HepG2 (cell line): ENCODE data around the gene NEURL1. TPM values are rescaled to one million over a fixed set of nuclear protein-coding genes. Genes with fewer than 3 reads are reported as not detected.

Source experiments
- ATAC-seq: fragments of 200-7000 bp; cut with Tn5 transposase; 3 replicates; pipeline ENCODE4 v1.9.1; 2020; ENCODE audit warnings: mild to moderate bottlenecking, moderate library complexity
- BruUV-seq: library from RNA; stranded (reverse); fragments of 400-500 nt; replicated peaks from 2 replicates; lab custom pipeline; 2021; lab: Mats Ljungman, UMichigan
- CTCF ChIA-PET: fragments of 300-600 bp; formaldehyde crosslinking; extraction: SDS; loops from one replicate; lab custom pipeline; 2021; ENCODE audit warnings: low total read pairs, inconsistent platforms, low intra/inter-chr PET ratio; lab: Yijun Ruan, JAX
- POLR2A ChIA-PET: fragments of 350-600 bp; sonication (Branson Sonifier 250); formaldehyde crosslinking; loops from one replicate; lab custom pipeline; 2020; ENCODE audit warnings: antibody characterized with exemption, inconsistent platforms; lab: Yijun Ruan, JAX
- DNase-seq: peaks from one replicate; pipeline ENCODE4 v3.0.0-alpha.2; 2015; ENCODE audit warnings: low spot score
- FAIRE-seq: peaks from 3 replicates; lab custom pipeline; 2011; peaks lifted over from hg19 to GRCh38; lab: Jason Lieb, UNC
- H2AFZ ChIP-seq: one replicate; pipeline ENCODE4 v1.6.1; 2011; ENCODE audit warnings: low read length, inconsistent platforms
- H3K27ac ChIP-seq: fragments of 300-600 bp; 3 replicates; pipeline ENCODE4 v1.8.0; 2011; ENCODE audit warnings: mixed run types, mild to moderate bottlenecking, mixed read lengths, low read length, inconsistent platforms; ENCODE audit not compliant: insufficient read depth; ENCODE audit errors: extremely low read length
- H3K27me3 ChIP-seq, 2 experiments: fragments of 200-600 bp in 1 of 2; 2 replicates in 1 of 2; 3 replicates in 1 of 2; pipeline versions ENCODE4 v1.6.0 to v1.8.0; 2011; ENCODE audit warnings: low read length in 2 of 2, mild to moderate bottlenecking in 2 of 2, moderate library complexity in 2 of 2, inconsistent platforms in 1 of 2; ENCODE audit not compliant: insufficient read depth in 2 of 2, control insufficient read depth in 1 of 2
- H3K36me3 ChIP-seq, 2 experiments: fragments of 200-600 bp in 1 of 2; replicated peaks in 1 of 2; 2 replicates in 1 of 2; 3 replicates in 1 of 2; pipeline versions ENCODE4 v1.5.1 to v1.8.0; 2011; ENCODE audit warnings: low read length in 2 of 2, inconsistent platforms in 1 of 2; ENCODE audit not compliant: insufficient read depth in 2 of 2, control insufficient read depth in 1 of 2
- H3K4me1 ChIP-seq: 2 replicates; pipeline ENCODE4 v1.5.1; 2012; ENCODE audit warnings: low read length, inconsistent platforms; ENCODE audit not compliant: insufficient read depth
- H3K4me2 ChIP-seq: 2 replicates; pipeline ENCODE4 v1.6.0; 2011; ENCODE audit warnings: low read depth, low read length, inconsistent platforms
- H3K4me3 ChIP-seq, 3 experiments: fragments of 200-600 bp in 1 of 3; sonication (generic), shearing (Covaris generic) in 1 of 3; replicated peaks in 1 of 3; 2 replicates each; pipeline ENCODE4 v1.5.1; 2011 to 2016; ENCODE audit warnings: low read length in 3 of 3, inconsistent platforms in 2 of 3, low read depth in 2 of 3, mild to moderate bottlenecking in 2 of 3, control low read depth in 1 of 3, mixed read lengths in 1 of 3; ENCODE audit not compliant: insufficient read depth in 1 of 3
- H3K79me2 ChIP-seq: one replicate; pipeline ENCODE4 v1.6.1; 2011; ENCODE audit warnings: low read length, inconsistent platforms; ENCODE audit not compliant: insufficient read depth
- H3K9ac ChIP-seq: 2 replicates; pipeline ENCODE4 v1.6.0; 2011; ENCODE audit warnings: mild to moderate bottlenecking, low read depth, low read length, inconsistent platforms; ENCODE audit not compliant: insufficient read depth
- H3K9me3 ChIP-seq: 2 replicates; pipeline ENCODE4 v1.5.1; 2012; ENCODE audit warnings: mild to moderate bottlenecking, low read length
- H4K20me1 ChIP-seq: 2 replicates; pipeline ENCODE4 v1.6.0; 2011; ENCODE audit warnings: inconsistent platforms, mild to moderate bottlenecking, low read length, moderate library complexity; ENCODE audit not compliant: insufficient read depth
- GTF2F1 ChIP-seq: fragments of 150-350 bp; IDR thresholded peaks from 2 replicates; pipeline ENCODE4 v1.6.1; 2014; ENCODE audit warnings: low read length
- KDM3A ChIP-seq: IDR thresholded peaks from 2 replicates; pipeline ENCODE4 v1.6.1; 2018; ENCODE audit warnings: low read depth, missing compliant biosample characterization
- PRPF4 ChIP-seq: fragments of 200-400 bp; formaldehyde crosslinking; IDR thresholded peaks from 2 replicates; pipeline ENCODE4 v1.6.1; 2016; ENCODE audit warnings: low read length, low read depth; ENCODE audit not compliant: poor library complexity, severe bottlenecking
- SAFB2 ChIP-seq: sonication (generic); formaldehyde crosslinking; IDR thresholded peaks from 2 replicates; pipeline ENCODE4 v1.5.1; 2020; ENCODE audit warnings: missing genetic modification reagents, low read depth, mild to moderate bottlenecking, borderline replicate concordance
- SETDB1 ChIP-seq: sonication (generic); formaldehyde crosslinking; IDR thresholded peaks from 2 replicates; pipeline ENCODE4 v1.5.1; 2020; ENCODE audit warnings: missing genetic modification reagents, mild to moderate bottlenecking, borderline replicate concordance
- SMC3 ChIP-seq: IDR thresholded peaks from 2 replicates; pipeline ENCODE4 v1.6.1; 2011; ENCODE audit warnings: low read length, improper control_type of control experiment
- ZNF761 ChIP-seq: sonication (generic); formaldehyde crosslinking; conservative IDR thresholded peaks from 2 replicates; pipeline ENCODE4 v1.4.0; 2020; ENCODE audit warnings: mild to moderate bottlenecking, missing genetic modification reagents
- WGBS: methylation state at CpG from one replicate; pipeline ENCODE4 v1.1.6; 2017; ENCODE audit warnings: low lambda C conversion rate; 5-methylcytosine and 5-hydroxymethylcytosine counted together
- in situ Hi-C: cut with HindIII; loops from 2 replicates; pipeline ENCODE4 v1.10.0; 2017; ENCODE audit warnings: low pct_unique_long_range_greater_than_20kb; ENCODE audit not compliant: extremely low pct_ligation_motif_present
- intact Hi-C: fragments of 100-400 bp; cut with micrococcal nuclease; formaldehyde crosslinking; loops from one replicate; pipeline ENCODE4 v1.10.0; 2022; ENCODE audit not compliant: unreplicated experiment
- polyA plus RNA-seq, 8 experiments: library from polyadenylated mRNA; depleted of rRNA in 3 of 8; stranded (reverse) in 7 of 8; unstranded in 1 of 8; fragments of >200 nt; fragmentation: Illumina TruSeq in 4 of 8; extraction: Trizol in 4 of 8; gene quantifications; 2 replicates each; pipeline versions ENCODE4 v1.2.1 to v1.2.3, GENCODE V29; 2011 to 2016; ENCODE audit warnings: low read depth in 4 of 8, missing spikeins in 1 of 8, mixed read lengths in 1 of 8; ENCODE audit not compliant: insufficient read depth in 1 of 8
- total RNA-seq, 5 experiments: library from RNA; depleted of rRNA; stranded (reverse); fragments of >200 nt; fragmentation: Illumina TruSeq; extraction: Trizol; gene quantifications; 2 replicates each; pipeline ENCODE4 v1.2.3, GENCODE V29; 2016; ENCODE audit warnings: low read depth in 1 of 5
- TF ChIP-seq, protein P1 (sequence below): sonication (generic); formaldehyde crosslinking; IDR thresholded peaks from 2 replicates; pipeline ENCODE4 v1.5.0; 2020; ENCODE audit warnings: missing genetic modification reagents
- TF ChIP-seq, protein P2 (sequence below): sonication (generic); formaldehyde crosslinking; IDR thresholded peaks from 2 replicates; pipeline ENCODE4 v1.4.0; 2020; ENCODE audit warnings: missing genetic modification reagents, borderline replicate concordance
- TF ChIP-seq, protein P3 (sequence below): sonication (generic); formaldehyde crosslinking; IDR thresholded peaks from 2 replicates; pipeline ENCODE4 v1.5.1; 2020; ENCODE audit warnings: mild to moderate bottlenecking, missing genetic modification reagents, borderline replicate concordance
- TF ChIP-seq, protein P4 (sequence below): sonication (generic); formaldehyde crosslinking; IDR thresholded peaks from 2 replicates; pipeline ENCODE4 v1.4.0; 2020; ENCODE audit warnings: missing genetic modification reagents, borderline replicate concordance
- TF ChIP-seq, protein P5 (sequence below): IDR thresholded peaks from 2 replicates; pipeline ENCODE4 v1.6.1; 2018; ENCODE audit warnings: missing genetic modification reagents

The NEURL1 gene
- total and polyA plus RNA-seq, 2 of the 13 experiments (the other 11 are each of a cell fraction or from before 2014, with no cell fraction given): not detected

DNA sequence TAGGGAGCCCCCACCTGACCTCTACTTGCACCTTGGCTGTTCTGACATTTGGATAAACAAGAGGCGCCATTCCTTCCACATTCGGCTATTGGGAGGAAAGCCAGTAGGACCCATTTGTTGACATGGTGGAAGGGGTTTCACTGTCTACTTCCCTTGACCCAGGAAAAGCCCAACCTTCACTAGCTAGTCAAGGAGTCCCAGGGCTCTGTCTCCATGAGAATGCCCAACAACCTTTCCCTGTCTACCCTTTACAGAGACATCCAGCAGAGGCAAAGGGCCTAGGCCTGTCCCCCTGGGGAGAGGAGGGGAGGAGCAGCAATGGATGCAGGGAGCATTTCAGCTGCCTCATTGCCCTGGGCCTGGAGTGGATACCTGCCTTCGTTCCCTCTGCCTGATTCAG lies 136.1 kb downstream of the NEURL1 start (continued):
- TF ChIP-seq SETDB1 (CRISPR knock-in tag): no peak
- TF ChIP-seq, protein P1, sequence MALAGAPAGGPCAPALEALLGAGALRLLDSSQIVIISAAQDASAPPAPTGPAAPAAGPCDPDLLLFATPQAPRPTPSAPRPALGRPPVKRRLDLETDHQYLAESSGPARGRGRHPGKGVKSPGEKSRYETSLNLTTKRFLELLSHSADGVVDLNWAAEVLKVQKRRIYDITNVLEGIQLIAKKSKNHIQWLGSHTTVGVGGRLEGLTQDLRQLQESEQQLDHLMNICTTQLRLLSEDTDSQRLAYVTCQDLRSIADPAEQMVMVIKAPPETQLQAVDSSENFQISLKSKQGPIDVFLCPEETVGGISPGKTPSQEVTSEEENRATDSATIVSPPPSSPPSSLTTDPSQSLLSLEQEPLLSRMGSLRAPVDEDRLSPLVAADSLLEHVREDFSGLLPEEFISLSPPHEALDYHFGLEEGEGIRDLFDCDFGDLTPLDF (CRISPR knock-in tag): no peak
- no peak for TF ChIP-seq SAFB2 (CRISPR knock-in tag)
- TF ChIP-seq, protein P2, sequence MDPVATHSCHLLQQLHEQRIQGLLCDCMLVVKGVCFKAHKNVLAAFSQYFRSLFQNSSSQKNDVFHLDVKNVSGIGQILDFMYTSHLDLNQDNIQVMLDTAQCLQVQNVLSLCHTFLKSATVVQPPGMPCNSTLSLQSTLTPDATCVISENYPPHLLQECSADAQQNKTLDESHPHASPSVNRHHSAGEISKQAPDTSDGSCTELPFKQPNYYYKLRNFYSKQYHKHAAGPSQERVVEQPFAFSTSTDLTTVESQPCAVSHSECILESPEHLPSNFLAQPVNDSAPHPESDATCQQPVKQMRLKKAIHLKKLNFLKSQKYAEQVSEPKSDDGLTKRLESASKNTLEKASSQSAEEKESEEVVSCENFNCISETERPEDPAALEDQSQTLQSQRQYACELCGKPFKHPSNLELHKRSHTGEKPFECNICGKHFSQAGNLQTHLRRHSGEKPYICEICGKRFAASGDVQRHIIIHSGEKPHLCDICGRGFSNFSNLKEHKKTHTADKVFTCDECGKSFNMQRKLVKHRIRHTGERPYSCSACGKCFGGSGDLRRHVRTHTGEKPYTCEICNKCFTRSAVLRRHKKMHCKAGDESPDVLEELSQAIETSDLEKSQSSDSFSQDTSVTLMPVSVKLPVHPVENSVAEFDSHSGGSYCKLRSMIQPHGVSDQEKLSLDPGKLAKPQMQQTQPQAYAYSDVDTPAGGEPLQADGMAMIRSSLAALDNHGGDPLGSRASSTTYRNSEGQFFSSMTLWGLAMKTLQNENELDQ (CRISPR knock-in tag): no peak
- no peak for TF ChIP-seq SMC3
- TF ChIP-seq GTF2F1: no peak
- TF ChIP-seq, all 625 proteins: peak for 0

DNA sequence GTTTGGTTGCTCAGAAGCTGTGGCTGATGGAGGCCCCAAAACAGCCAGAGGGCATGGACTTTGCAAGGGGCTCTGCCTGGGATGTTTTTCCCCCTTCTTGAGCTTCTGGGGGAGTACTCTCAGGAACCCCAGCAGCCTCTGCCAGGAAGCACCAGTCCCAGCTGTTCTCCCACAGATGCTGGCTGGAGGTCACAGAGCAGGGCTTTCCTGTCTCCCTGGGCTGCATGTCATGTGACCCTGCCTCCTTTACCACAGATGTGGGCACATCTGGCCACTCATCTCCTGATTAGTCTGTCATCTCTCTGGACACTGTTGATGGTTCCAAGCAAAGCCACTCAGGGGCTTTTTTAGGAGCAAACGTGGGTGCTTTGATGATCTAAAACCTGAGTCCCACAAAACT lies 136.7 kb downstream of the NEURL1 start:
- H3K27ac ChIP-seq: no peak overlapping the region
- no peaks in the 10 kb centered on the region for H3K79me2 ChIP-seq
- intact Hi-C loops (no loop called here), in situ Hi-C loops (no loop called here)
- no peak overlapping the region for H3K4me3 ChIP-seq
- no peak overlapping the region for H3K9ac ChIP-seq
- CTCF ChIA-PET: no interaction called here
- no peak overlapping the region for H3K4me2 ChIP-seq
- DNase-seq: no peak
- no peaks in the 10 kb centered on the region for H3K9me3 ChIP-seq
- FAIRE-seq: no peak
- WGBS: 92% methylated on average over 1 of the region's 1 CpG
- no peak overlapping the region for H2AFZ ChIP-seq
- peaks cover 7% of the 10 kb centered on the region; the same call in 1 of the 2 replicates for H4K20me1 ChIP-seq
- H3K36me3 ChIP-seq: peaks cover 35 to 77% of the 10 kb centered on the region in 2 experiments
- no peak for ATAC-seq
- H3K27me3 ChIP-seq: no peaks in the 10 kb centered on the region
- BruUV-seq: no TSS peak
- H3K4me1 ChIP-seq: no peaks in the 10 kb centered on the region
- POLR2A ChIA-PET: no interaction called here
- TF ChIP-seq, protein P3, sequence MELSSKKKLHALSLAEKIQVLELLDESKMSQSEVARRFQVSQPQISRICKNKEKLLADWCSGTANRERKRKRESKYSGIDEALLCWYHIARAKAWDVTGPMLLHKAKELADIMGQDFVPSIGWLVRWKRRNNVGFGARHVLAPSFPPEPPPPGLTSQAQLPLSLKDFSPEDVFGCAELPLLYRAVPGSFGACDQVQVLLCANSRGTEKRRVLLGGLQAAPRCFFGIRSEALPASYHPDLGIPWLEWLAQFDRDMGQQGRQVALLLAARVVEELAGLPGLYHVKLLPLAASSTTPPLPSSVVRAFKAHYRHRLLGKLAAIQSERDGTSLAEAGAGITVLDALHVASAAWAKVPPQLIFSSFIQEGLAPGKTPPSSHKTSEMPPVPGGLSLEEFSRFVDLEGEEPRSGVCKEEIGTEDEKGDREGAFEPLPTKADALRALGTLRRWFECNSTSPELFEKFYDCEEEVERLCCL: no peak
- TF ChIP-seq KDM3A (CRISPR knock-in tag) (no peak), ZNF761 (CRISPR knock-in tag) (no peak), PRPF4 (no peak)
- TF ChIP-seq, protein P4, sequence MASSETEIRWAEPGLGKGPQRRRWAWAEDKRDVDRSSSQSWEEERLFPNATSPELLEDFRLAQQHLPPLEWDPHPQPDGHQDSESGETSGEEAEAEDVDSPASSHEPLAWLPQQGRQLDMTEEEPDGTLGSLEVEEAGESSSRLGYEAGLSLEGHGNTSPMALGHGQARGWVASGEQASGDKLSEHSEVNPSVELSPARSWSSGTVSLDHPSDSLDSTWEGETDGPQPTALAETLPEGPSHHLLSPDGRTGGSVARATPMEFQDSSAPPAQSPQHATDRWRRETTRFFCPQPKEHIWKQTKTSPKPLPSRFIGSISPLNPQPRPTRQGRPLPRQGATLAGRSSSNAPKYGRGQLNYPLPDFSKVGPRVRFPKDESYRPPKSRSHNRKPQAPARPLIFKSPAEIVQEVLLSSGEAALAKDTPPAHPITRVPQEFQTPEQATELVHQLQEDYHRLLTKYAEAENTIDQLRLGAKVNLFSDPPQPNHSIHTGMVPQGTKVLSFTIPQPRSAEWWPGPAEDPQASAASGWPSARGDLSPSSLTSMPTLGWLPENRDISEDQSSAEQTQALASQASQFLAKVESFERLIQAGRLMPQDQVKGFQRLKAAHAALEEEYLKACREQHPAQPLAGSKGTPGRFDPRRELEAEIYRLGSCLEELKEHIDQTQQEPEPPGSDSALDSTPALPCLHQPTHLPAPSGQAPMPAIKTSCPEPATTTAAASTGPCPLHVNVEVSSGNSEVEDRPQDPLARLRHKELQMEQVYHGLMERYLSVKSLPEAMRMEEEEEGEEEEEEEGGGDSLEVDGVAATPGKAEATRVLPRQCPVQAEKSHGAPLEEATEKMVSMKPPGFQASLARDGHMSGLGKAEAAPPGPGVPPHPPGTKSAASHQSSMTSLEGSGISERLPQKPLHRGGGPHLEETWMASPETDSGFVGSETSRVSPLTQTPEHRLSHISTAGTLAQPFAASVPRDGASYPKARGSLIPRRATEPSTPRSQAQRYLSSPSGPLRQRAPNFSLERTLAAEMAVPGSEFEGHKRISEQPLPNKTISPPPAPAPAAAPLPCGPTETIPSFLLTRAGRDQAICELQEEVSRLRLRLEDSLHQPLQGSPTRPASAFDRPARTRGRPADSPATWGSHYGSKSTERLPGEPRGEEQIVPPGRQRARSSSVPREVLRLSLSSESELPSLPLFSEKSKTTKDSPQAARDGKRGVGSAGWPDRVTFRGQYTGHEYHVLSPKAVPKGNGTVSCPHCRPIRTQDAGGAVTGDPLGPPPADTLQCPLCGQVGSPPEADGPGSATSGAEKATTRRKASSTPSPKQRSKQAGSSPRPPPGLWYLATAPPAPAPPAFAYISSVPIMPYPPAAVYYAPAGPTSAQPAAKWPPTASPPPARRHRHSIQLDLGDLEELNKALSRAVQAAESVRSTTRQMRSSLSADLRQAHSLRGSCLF (CRISPR knock-in tag): no peak
- TF ChIP-seq, protein P5, sequence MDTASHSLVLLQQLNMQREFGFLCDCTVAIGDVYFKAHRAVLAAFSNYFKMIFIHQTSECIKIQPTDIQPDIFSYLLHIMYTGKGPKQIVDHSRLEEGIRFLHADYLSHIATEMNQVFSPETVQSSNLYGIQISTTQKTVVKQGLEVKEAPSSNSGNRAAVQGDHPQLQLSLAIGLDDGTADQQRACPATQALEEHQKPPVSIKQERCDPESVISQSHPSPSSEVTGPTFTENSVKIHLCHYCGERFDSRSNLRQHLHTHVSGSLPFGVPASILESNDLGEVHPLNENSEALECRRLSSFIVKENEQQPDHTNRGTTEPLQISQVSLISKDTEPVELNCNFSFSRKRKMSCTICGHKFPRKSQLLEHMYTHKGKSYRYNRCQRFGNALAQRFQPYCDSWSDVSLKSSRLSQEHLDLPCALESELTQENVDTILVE (CRISPR knock-in tag): no peak
